IMR-90 (cell line): ENCODE data around the gene CALD1. TPM values are rescaled to one million over a fixed set of nuclear protein-coding genes. Genes with fewer than 3 reads are reported as not detected.

Experiments
- ATAC-seq: fragments of 200-7000 bp; cut with Tn5 transposase; 2 replicates; pipeline ENCODE4 v1.9.1; 2020; ENCODE audit warnings: low read depth, mild to moderate bottlenecking, moderate library complexity
- BruUV-seq: library from RNA; stranded (reverse); fragments of 400-500 nt; replicated peaks from 2 replicates; lab custom pipeline; 2021; lab: Mats Ljungman, UMichigan
- CTCF ChIA-PET: fragments of 300-600 bp; formaldehyde crosslinking; extraction: SDS; loops from one replicate; lab custom pipeline; 2021; ENCODE audit warnings: antibody characterized with exemption; lab: Yijun Ruan, JAX
- POLR2A ChIA-PET: fragments of 300-600 bp; sonication (Branson Sonifier 250); formaldehyde crosslinking; loops from one replicate; lab custom pipeline; 2022; ENCODE audit warnings: antibody characterized with exemption; ENCODE audit not compliant: unreplicated experiment; lab: Charles Lee
- DNase-seq: peaks from one replicate; pipeline ENCODE4 v3.0.0; 2013
- H2AFZ ChIP-seq: replicated peaks from 2 replicates; pipeline ENCODE3; 2013; ENCODE audit warnings: low read length, mild to moderate bottlenecking; ENCODE audit not compliant: poor library complexity
- H2AK5ac ChIP-seq: 2 replicates; pipeline ENCODE4 v1.6.1; 2013; ENCODE audit warnings: low read depth, low read length, inconsistent platforms
- H2AK9ac ChIP-seq: replicated peaks from 2 replicates; pipeline ENCODE3; 2013; ENCODE audit warnings: mild to moderate bottlenecking, low read depth, low read length, moderate library complexity; ENCODE audit not compliant: poor library complexity
- H2BK120ac ChIP-seq: 2 replicates; pipeline ENCODE4 v1.6.1; 2013; ENCODE audit warnings: low read depth, low read length, inconsistent platforms
- H2BK15ac ChIP-seq: 3 replicates; pipeline ENCODE4 v1.6.1; 2013; ENCODE audit warnings: low read depth, low read length, inconsistent platforms
- H2BK20ac ChIP-seq: 2 replicates; pipeline ENCODE4 v1.6.1; 2013; ENCODE audit warnings: low read depth, mild to moderate bottlenecking, inconsistent platforms, low read length, moderate library complexity
- H2BK5ac ChIP-seq: 2 replicates; pipeline ENCODE4 v1.6.1; 2013; ENCODE audit warnings: mild to moderate bottlenecking, low read depth, low read length, inconsistent platforms; ENCODE audit not compliant: poor library complexity, severe bottlenecking
- H3K14ac ChIP-seq: replicated peaks from 2 replicates; pipeline ENCODE4 v1.6.1; 2013; ENCODE audit warnings: low read depth, low read length, inconsistent platforms
- H3K18ac ChIP-seq: 2 replicates; pipeline ENCODE4 v1.6.1; 2013; ENCODE audit warnings: low read depth, low read length, control low read depth
- H3K23ac ChIP-seq: 2 replicates; pipeline ENCODE4 v1.6.1; 2013; ENCODE audit warnings: low read depth, low read length, inconsistent platforms
- H3K27ac ChIP-seq: 2 replicates; pipeline ENCODE4 v1.5.1; 2013; ENCODE audit warnings: mild to moderate bottlenecking, control low read depth, low read length; ENCODE audit not compliant: insufficient read depth
- H3K27me3 ChIP-seq: 2 replicates; pipeline ENCODE4 v1.6.1; 2013; ENCODE audit warnings: low read length; ENCODE audit not compliant: control insufficient read depth, insufficient read depth
- H3K36me3 ChIP-seq: 2 replicates; pipeline ENCODE4 v1.6.1; 2013; ENCODE audit warnings: low read length, mixed read lengths; ENCODE audit not compliant: control insufficient read depth, insufficient read depth
- H3K4ac ChIP-seq: 2 replicates; pipeline ENCODE4 v1.6.1; 2013; ENCODE audit warnings: low read depth, low read length, inconsistent platforms
- H3K4me1 ChIP-seq: 2 replicates; pipeline ENCODE4 v1.6.1; 2013; ENCODE audit warnings: low read length, mixed read lengths; ENCODE audit not compliant: control insufficient read depth, insufficient read depth
- H3K4me2 ChIP-seq: 2 replicates; pipeline ENCODE4 v1.6.1; 2013; ENCODE audit warnings: low read depth, mild to moderate bottlenecking, control low read depth, low read length, moderate library complexity
- H3K4me3 ChIP-seq: 2 replicates; pipeline ENCODE4 v1.5.1; 2013; ENCODE audit warnings: low read depth, mild to moderate bottlenecking, control low read depth, low read length, moderate library complexity; ENCODE audit not compliant: insufficient read depth
- H3K56ac ChIP-seq: 2 replicates; pipeline ENCODE4 v1.6.1; 2013; ENCODE audit warnings: low read length, inconsistent platforms; ENCODE audit not compliant: insufficient read depth; ENCODE audit errors: extremely low read depth
- H3K79me1 ChIP-seq, 2 experiments: 2 replicates each; pipeline ENCODE4 v1.6.1; 2013; ENCODE audit warnings: low read length in 2 of 2, inconsistent platforms in 1 of 2, low read depth in 1 of 2
- H3K9ac ChIP-seq: 2 replicates; pipeline ENCODE4 v1.6.1; 2013; ENCODE audit warnings: low read depth, low read length, control low read depth
- H3K9me1 ChIP-seq: 2 replicates; pipeline ENCODE4 v1.6.1; 2013; ENCODE audit warnings: low read length, inconsistent platforms; ENCODE audit not compliant: insufficient read depth
- H3K9me3 ChIP-seq: 2 replicates; pipeline ENCODE4 v1.6.1; 2013; ENCODE audit warnings: low read length; ENCODE audit not compliant: control insufficient read depth, insufficient read depth
- H4K20me1 ChIP-seq: 2 replicates; pipeline ENCODE4 v1.6.1; 2013; ENCODE audit warnings: low read length, inconsistent platforms; ENCODE audit not compliant: insufficient read depth
- H4K5ac ChIP-seq: 2 replicates; pipeline ENCODE4 v1.6.1; 2013; ENCODE audit warnings: mild to moderate bottlenecking, low read depth, low read length, control low read depth
- H4K8ac ChIP-seq, 2 experiments: 2 replicates each; pipeline ENCODE4 v1.6.1; 2013; ENCODE audit warnings: low read depth in 2 of 2, low read length in 2 of 2, control low read depth in 1 of 2, inconsistent platforms in 1 of 2
- H4K91ac ChIP-seq: 2 replicates; pipeline ENCODE4 v1.6.1; 2013; ENCODE audit warnings: low read depth, low read length, inconsistent platforms; ENCODE audit not compliant: insufficient read depth
- CEBPB ChIP-seq: IDR thresholded peaks from 2 replicates; pipeline ENCODE4 v1.6.1; 2012; ENCODE audit warnings: low read depth, low read length, improper control_type of control experiment
- NFE2L2 ChIP-seq: fragments of 150-350 bp; IDR thresholded peaks from 2 replicates; pipeline ENCODE4 v1.6.1; 2016; ENCODE audit warnings: low read depth, mild to moderate bottlenecking, low read length
- POLR2A ChIP-seq: IDR thresholded peaks from 2 replicates; pipeline ENCODE4 v1.6.1; 2012; ENCODE audit warnings: mild to moderate bottlenecking, low read depth, low read length
- WGBS, 2 experiments: methylation state at CpG; one replicate each; pipeline versions ENCODE4 v1.1.5 to v1.1.7; 2013; ENCODE audit warnings: missing lambda C conversion rate in 2 of 2; ENCODE audit not compliant: insufficient read length in 1 of 2; ENCODE audit errors: extremely low coverage in 2 of 2; 5-methylcytosine and 5-hydroxymethylcytosine counted together
- dilution Hi-C: fragments of 300-500 bp; cut with HindIII; formaldehyde crosslinking; loops from one replicate; pipeline ENCODE4 v1.14.3; 2018; ENCODE audit warnings: low sequenced_read_pairs; ENCODE audit not compliant: unreplicated experiment
- in situ Hi-C: fragments of 300-500 bp; cut with MboI; formaldehyde crosslinking; loops from 3 replicates; pipeline ENCODE4 v1.14.3; 2019; ENCODE audit warnings: low sequenced_read_pairs, inconsistent platforms, mixed read lengths
- intact Hi-C: fragments of 100-400 bp; cut with micrococcal nuclease; formaldehyde crosslinking; loops from 2 replicates; pipeline ENCODE4 v1.10.0; 2022
- polyA plus RNA-seq, 3 experiments: library from polyadenylated mRNA; depleted of rRNA; stranded (reverse); fragments of >200 nt; gene quantifications; 2 replicates each; pipeline ENCODE4 v1.2.3, GENCODE V29; 2012; ENCODE audit warnings: low replicate concordance in 1 of 3
- total RNA-seq: library from RNA; depleted of rRNA; stranded (reverse); fragments of >200 nt; gene quantifications from 2 replicates; pipeline ENCODE4 v1.2.3, GENCODE V29; 2012
- TF ChIP-seq, protein P1 (sequence below): fragments of 150-350 bp; IDR thresholded peaks from 2 replicates; pipeline ENCODE4 v1.6.1; 2017; ENCODE audit warnings: mild to moderate bottlenecking, antibody characterized with exemption, low read length, low read depth

The CALD1 gene
- total and polyA plus RNA-seq, 2 of the 4 experiments (the other 2 are of a cell fraction) = 375 to 487 TPM

GRCh38 chr7:134886353-134887057 lies 107.1 kb downstream of the CALD1 start:
- H2AK9ac ChIP-seq = no peak overlapping the region
- 0 out of 2 replicates have a peak overlapping the region, but pooled peaks have one; percentile 1 for H2BK120ac ChIP-seq
- peaks cover 75% of the 10 kb centered on the region for H4K20me1 ChIP-seq
- H2BK15ac ChIP-seq = no peak overlapping the region
- H4K8ac ChIP-seq = peak overlapping the region in 1 of 2 experiments; percentile 4; a peak in 1 of 4 replicates
- peak overlapping the region; percentile 8; the same call in 1 of the 2 replicates for H3K4me3 ChIP-seq
- peak overlapping the region; percentile 1; the same call in 1 of the 2 replicates for H2BK20ac ChIP-seq
- no peak overlapping the region for H4K91ac ChIP-seq
- H3K23ac ChIP-seq = peak overlapping the region; percentile 34; the same call in 1 of the 2 replicates
- in situ Hi-C loops (no loop called here), intact Hi-C loops (loop anchor here (1.0 to 2.0 kb wide), 3 partner anchors 68 to 196 kb away; no protein-coding TSS in a partner anchor), dilution Hi-C loops (no loop called here)
- ATAC-seq = peak; percentile 61
- DNase-seq = peak; percentile 80
- H2AK5ac ChIP-seq = no peak overlapping the region; the same call in 1 of the 2 replicates
- H3K9me3 ChIP-seq = no peaks in the 10 kb centered on the region
- H3K36me3 ChIP-seq = peaks cover 19% of the 10 kb centered on the region
- H3K9ac ChIP-seq = peak overlapping the region; percentile 45; the same call in 1 of the 2 replicates
- peak overlapping the region; percentile 80 for H2BK5ac ChIP-seq
- ChIA-PET POLR2A (interaction anchor here (0.8 kb wide), 1 partner anchor 196 kb away, joined by 3 read pairs; no protein-coding TSS in a partner anchor), CTCF (interaction anchor here (1.7 kb wide), 1 partner anchor 159 kb away, joined by 4 read pairs; no protein-coding TSS in a partner anchor)
- no peaks in the 10 kb centered on the region for H3K27me3 ChIP-seq
- peak overlapping the region; percentile 62 for H4K5ac ChIP-seq
- H3K18ac ChIP-seq = peak overlapping the region; percentile 91
- peak overlapping the region; percentile 13 for H3K4ac ChIP-seq
- H3K4me2 ChIP-seq = peak overlapping the region; percentile 89
- BruUV-seq = no TSS peak
- H3K4me1 ChIP-seq = peaks cover 21% of the 10 kb centered on the region
- H2AFZ ChIP-seq = no peak overlapping the region
- no peak for TF ChIP-seq POLR2A
- TF ChIP-seq CEBPB = peak; percentile 13; the same call in 1 of the 2 replicates
- TF ChIP-seq, protein P1, sequence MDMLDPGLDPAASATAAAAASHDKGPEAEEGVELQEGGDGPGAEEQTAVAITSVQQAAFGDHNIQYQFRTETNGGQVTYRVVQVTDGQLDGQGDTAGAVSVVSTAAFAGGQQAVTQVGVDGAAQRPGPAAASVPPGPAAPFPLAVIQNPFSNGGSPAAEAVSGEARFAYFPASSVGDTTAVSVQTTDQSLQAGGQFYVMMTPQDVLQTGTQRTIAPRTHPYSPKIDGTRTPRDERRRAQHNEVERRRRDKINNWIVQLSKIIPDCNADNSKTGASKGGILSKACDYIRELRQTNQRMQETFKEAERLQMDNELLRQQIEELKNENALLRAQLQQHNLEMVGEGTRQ = no peak
- peak; percentile 62 for TF ChIP-seq NFE2L2
- H3K79me1 ChIP-seq = peaks cover 28 to 66% of the 10 kb centered on the region in 2 experiments
- peak overlapping the region; percentile 91 for H3K27ac ChIP-seq
- WGBS, 2 experiments = 0% methylated on average over 2 of the region's 8 CpGs; no CpG with 5 or more reads in 1 of the 2 experiments
- no peak overlapping the region for H3K56ac ChIP-seq
- H3K14ac ChIP-seq = peak overlapping the region; percentile 49; the same call in 1 of the 2 replicates
- H3K9me1 ChIP-seq = peaks cover 31% of the 10 kb centered on the region
